ENCODE measurements around the gene SCAP.
A peak's percentile ranks its signal among the peaks of the same experiment; 100 is the strongest.

Gene SCAP

DNA sequence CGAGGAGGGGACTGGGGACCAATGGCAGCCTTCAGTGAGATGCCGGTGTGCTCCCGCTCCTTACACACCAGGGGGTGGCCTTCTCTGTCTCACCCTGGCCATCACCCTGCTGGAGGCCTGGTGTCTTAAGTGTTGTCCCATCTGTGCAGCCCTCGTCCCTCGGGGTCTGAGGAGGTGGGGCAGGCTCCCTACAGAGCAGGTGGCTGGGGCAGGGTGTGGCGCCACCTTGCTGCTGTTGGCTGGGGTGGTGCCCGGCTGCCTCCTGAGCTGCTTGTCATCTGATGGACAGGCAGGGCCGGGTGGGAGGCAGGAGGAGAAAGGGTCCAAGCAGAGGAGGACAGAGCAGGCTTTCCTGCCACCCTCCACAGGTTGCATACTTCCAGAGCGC, 69.0 kb downstream of the SCAP start:
- no peak for DNase-seq (ENCODE audit: extremely low spot score, insufficient read length, low read depth)
- no peak for FAIRE-seq

DNA sequence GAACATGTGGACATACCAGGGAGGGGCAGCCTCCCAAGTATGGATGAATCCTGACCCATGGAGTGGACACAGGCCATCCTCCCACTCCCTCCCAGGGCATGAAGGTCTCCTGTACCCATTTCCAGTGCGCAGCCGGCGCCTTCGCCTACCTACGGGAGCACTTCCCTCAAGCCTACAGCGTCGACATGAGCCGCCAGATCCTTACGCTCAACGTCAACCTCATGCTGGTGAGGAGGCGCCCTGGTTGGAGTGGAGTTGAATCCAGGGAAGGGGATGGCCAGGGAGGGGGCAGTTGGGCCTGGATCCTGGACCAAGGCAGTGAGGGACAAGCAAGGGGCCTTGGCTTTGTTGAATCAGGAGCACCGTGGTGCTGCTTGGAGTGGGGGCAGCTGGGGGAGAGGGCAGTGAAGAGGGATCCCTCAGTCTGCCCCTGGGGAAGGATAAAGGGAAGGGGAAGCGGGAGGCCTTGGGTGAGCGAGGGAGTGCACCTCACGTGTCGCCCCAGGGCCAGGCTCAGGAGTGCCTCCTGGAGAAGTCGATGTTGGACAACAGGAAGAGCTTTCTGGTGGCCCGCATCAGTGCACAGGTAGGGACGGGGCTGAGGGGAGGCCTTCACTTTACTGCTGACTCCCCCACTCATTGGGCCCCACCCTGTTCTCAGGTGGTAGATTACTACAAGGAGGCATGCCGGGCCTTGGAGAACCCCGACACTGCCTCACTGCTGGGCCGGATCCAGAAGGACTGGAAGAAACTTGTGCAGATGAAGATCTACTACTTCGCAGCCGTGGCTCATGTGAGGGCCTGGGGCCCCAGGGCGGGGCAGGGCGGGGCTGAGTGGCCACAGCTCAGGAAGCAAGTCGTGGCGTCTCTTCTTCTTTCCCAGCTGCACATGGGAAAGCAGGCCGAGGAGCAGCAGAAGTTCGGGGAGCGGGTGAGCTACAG, 69.7 kb downstream of the SCAP start:
- FAIRE-seq (no peak), DNase-seq (ENCODE audit: extremely low spot score, insufficient read length, low read depth) (no peak)

DNA sequence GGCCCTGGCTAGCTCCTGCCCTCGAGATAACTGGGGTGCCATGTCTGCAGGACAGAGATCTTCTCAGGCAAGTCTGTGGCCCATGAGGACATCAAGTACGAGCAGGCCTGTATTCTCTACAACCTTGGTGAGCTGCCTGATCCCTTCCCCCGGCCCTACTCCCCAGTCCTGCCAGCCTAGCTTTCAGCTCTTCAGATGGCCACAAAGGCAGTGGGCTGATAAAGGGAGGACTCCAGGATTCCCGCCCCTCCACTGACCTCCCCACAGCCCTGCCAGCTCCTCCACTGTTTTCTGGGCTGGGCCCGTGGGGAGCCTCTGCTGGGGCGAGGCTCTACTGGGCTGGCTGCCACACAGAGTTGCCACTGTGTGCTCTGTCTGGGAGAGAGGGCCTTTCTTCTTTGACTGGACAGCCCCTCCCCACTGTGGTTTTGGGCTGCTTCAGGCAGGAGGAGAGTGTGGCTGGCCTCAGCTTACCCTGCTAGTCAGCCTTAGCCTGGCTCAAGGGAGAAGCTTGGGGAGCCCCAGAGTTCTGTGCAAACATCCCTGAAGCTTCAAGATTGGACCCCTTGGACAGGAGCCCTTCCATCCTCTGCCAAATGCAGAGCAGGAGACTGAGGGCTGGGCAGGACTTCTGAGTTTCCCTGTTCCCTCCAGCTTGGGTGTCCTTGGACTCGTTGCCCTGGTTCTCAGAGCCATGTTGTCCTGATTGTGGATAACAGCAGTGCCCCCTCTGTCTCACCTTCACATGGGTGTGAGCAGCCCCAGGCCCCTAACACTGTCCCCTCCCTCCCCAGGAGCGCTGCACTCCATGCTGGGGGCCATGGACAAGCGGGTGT, 70.6 kb downstream of the SCAP start:
- DNase-seq (ENCODE audit: extremely low spot score, insufficient read length, low read depth) (no peak), FAIRE-seq (no peak)

DNA sequence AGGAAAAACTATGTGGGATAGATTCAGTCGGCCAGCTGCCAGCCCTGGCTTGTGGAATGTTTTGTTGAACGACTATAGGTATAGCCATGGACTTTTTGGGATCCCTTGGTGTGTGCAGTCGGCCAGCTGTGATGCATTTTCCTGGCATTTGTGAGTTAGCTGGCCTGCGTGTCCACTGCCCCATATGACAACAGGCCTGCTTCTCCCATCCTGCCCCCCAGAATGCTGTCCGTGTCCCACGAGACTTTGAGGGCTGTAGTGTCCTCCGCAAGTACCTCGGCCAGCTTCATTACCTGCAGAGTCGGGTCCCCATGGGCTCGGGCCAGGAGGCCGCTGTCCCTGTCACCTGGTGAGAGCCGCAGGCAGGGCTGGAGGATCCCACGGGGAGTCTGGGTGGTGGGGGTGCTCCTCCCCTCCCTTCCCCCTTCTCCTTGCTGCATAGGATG, 71.3 kb downstream of the SCAP start:
- FAIRE-seq (no peak), DNase-seq (ENCODE audit: extremely low spot score, insufficient read length, low read depth) (no peak)

DNA sequence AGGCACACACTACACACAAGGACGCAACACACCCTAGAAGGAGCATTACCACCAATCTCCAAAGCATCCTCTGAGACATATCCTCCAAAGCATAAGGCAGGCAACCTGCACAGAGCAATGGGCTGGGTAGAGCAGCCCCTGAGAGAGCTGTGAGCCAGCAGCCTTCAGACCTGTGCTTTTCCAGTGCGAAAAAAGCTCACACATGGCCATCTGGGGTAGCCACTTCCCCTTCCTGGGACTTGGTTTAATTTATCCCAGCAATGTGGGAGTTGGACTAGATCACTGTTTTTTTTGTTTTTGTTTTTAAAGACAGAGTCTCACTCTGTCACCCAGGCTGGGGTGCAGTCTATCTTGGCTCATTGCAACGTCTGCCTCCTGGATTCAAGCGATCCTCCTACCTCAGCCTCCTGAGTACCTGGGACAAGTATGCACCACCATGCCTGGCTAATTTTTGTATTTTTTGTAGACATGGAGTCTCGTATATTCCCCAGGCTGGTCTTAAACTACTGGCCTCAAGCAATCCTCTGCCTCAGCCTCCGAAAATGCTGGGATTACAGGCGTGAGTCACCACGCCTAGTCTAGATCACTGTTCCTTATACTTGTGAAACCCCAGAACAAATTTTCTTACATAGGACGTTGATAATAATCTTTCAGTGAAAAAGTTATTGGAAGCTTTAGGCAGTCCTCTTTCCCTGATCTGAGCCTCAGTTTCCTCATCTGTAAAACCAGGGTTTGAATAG, 76.0 kb downstream of the SCAP start:
- FAIRE-seq: no peak
- no peak for DNase-seq (ENCODE audit: extremely low spot score, insufficient read length, low read depth)

DNA sequence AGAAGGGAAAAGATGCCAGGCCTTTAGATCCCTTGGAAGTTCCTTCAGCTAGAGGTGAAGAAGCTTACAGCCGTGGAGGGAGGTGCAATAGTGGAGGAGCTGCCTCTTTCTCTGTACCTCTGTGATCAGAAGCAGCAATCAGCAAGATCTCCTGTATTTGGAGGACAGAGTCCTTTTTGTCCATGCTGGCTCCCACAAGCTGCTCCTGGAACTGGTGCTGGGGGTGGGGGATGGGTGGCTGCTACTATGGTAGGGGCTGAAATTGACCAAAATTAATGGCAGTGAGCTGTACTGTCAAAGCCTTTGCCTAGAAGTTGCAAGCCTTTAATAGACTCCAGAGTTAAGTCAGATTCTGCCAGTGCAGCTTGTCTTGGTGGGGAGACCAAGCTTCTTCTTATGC, 76.7 kb downstream of the SCAP start:
- DNase-seq (ENCODE audit: extremely low spot score, insufficient read length, low read depth) (no peak), FAIRE-seq (no peak)

DNA sequence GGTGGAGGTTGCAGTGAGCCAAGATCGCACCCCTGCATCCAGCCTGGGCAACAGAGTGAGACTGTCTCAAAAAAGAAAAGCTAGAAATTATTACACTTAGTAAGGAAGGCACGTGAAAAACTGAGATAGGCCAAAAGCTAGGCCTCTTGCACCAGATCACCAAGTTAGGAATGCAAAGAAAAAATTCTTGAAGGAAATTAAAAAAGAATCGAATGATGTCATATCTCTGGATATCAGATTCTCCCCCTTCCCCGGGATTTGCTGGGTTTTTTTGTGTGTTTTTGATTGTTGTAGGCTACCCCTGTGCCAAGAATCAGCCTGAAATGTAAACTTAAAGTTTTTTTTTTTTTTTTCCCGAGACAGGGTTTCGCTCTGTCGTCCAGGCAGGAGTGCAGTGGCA, 77.5 kb downstream of the SCAP start:
- no peak for FAIRE-seq
- DNase-seq (ENCODE audit: extremely low spot score, insufficient read length, low read depth): no peak

DNA sequence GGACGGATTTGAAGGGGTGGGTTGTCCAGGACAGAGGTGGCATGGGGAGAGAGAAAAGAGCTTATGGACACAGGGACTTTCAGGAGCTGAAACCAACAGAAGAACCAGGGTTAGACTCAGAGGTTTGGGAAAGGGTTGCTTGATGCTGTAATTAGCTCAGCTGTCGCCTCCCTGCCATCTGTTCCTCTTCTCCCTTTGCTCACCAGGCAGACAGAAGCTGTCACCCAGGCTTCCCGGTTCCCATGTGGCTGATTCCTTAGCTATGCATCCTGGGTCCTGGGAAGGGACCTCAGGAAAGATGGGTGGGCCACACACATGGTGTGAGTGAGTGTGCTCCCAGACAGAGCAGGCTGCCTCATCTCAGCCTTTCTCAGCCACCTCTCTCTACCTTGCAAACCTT, 80.9 kb downstream of the SCAP start:
- DNase-seq (ENCODE audit: extremely low spot score, insufficient read length, low read depth): no peak
- no peak for FAIRE-seq

DNA sequence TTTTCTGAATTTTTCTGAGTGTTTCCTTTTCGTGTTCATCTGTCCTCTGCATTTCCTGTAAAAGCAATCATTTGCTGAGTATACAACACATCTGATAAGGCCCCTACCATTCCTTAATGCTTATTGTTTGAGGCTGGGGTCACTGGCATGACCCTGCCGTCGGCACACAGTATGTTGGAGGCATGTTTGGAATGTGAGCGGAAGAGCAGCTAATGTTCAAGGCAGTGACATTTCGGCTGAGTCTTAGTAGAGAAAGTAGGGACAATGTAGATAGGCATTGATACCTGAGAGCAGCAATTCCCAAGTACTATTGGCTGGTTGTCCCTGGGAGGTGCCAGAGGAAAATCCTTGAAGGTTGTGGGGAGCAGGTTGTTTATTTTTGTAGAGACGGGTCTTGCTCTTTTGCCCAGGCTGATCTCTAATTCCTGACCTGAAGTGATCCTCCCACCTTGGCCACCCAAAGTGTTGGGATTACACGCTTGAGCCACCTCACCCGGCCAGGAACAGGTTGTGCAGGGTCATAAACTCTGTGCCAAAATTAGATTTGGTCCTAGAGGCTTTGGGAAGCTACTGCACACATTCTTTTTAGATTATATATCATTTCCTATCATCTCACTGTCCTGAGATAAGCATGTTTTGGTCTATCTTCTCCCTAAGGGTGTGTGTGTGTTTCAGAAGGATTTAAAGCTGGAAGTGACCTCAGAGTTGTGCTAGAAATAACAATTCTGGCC, 81.4 kb downstream of the SCAP start:
- FAIRE-seq: no peak
- no peak for DNase-seq (ENCODE audit: extremely low spot score, insufficient read length, low read depth)

DNA sequence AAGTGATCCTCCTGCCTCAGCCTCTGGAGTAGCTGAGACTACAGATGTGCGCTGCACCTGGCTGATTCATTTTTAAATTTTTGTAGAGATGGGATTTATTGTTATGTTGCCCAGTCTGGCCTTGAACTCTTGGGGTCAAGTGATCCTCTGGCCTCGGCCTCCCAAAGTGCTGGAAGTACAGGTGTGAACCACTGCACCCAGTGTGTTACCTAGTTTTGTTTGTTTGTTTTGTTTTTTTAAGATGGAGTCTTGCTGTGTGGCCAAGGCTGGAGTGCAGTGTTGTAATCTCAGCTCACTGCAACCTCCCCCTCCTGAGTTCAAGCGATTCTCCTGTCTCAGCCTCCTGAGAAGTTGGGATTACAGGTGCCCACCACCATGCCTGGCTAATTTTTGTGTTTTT, 82.8 kb downstream of the SCAP start:
- no peak for FAIRE-seq
- no peak for DNase-seq (ENCODE audit: extremely low spot score, insufficient read length, low read depth)

DNA sequence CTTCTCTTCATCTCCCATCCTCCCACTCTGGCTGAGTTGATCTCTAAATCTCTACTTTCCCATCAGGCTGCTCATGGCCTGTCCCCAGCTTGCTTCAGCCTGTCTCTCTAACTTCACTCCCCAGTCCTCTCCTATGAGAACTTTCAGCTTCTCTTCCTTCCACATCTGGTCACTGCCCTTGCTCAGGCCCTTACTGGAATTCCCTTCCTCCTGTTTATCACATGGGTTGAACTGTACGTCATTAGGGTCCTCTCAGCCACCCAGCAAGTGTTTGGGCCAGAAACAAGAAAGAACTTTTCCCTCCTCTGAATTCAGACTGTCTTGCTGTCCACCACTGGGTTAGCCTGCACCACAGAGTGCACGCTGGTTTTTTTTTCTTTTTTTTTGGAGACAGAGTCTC, 89.9 kb downstream of the SCAP start:
- DNase-seq (ENCODE audit: extremely low spot score, insufficient read length, low read depth): no peak
- no peak for FAIRE-seq

DNA sequence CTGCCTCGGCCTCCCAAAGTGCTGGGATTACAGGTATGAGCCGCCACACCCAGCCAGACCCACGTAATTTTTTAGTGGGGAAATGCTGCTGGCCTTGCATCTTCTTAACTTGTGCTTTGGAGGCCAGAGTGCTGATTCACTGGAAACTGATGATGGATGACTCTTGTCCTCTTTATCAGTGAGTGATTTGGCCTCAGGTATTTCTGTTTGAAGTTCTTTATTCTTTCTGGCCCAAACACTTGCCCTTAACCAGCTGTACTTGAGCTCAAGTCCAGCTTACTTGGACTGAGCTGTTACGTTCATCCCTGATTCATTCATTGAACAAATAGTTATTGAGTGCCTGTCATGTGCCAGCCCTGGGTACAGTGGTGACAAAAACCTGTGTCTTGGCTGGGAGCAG, 90.7 kb downstream of the SCAP start:
- DNase-seq (ENCODE audit: extremely low spot score, insufficient read length, low read depth): no peak
- no peak for FAIRE-seq

DNA sequence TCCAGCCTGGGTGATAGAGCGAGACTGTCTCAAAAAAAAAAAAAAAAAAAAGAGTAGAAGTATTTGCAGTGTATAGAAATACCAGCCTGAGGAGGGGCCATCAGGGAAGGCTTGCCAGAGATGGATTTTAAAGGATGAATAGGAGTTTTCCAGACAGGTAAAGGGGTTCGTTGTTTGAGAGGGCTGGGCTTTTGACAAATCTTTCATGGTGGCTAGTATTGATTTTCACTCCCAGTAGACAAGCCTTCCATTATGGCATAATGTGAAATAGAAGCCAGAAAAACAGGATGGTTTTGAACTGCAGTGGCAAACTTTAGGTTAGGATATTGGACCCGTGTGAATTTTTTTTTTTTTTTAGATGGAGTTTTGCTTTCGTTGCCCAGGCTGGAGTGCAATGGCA, 91.3 kb downstream of the SCAP start:
- DNase-seq (ENCODE audit: extremely low spot score, insufficient read length, low read depth): no peak
- no peak for FAIRE-seq

DNA sequence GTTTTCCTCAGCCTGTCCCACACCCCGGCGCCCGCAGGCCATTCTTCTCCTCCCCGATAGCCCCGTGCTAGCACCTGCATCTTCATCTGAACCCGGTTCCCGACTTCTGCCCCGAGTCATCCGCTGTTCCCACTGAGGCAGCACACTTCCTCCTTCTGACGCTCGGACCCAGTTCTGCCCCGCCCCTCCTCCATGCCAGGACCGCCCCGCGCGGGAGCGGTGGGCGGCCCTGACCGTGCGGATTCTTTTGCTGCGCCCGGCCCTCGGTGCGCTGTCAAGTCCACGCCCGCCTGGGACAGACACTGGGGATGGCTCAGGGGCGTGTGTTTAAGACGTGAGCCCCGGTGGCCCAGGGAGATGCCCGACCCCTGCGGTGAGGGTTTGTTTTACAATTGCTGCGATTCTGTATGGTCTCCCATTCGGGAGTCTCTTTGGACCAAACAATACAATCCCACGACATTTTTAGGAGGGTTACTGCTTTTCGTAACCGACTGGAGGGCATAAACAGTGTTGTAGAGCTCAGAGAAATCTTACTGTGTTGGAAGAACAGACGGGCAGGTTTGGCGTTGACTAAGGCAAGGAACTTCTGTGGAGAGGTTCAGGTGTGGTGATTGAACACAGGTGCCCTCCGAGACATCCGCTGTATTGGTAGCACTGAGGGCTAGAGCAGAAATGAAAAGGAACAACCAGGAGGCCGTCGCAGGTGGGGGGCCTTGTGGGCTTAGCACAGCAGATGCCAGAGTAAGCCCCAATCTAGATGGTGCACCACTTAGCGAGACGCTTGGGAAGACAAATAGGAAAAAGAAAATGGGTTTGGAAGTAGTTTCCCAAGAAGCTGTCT, 94.2 kb downstream of the SCAP start:
- FAIRE-seq (peak; percentile 88), DNase-seq (ENCODE audit: extremely low spot score, insufficient read length, low read depth) (peak; percentile 78)

DNA sequence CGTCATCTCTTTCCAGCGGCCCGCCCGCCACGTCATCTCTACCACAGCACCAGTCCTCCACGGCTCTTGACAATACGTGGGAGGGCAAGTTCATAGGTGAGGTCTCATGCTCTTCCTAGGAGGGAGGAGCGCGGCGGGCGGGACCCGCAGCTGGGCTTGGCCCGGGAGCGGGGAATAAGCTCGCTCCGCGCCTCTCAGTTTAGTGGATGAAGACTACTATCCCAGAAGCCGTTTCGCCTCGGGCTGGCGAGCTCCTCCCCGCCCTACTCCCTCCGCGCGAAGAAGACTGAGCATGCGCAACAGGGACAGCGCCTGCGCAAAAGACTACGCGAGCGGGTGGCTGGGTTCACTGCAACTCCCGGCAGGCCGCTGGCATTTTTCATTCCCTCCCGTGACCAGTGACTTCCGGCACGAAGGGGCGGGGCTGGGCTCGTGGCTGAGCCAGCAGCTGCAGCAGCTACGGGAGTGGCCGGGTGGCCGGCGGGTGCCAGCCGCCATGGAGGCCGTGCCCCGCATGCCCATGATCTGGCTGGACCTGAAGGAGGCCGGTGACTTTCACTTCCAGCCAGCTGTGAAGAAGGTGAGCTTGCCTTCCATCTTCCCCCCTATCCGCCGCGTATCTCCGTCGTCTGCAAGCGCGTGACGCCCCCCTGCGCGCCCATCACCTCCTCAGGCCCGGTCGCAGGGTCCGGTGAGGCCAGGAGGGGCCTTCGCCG, 95.0 kb downstream of the SCAP start, which contains the start of gene PTPN23:
TSS of gene PTPN23 (plus strand) at position 421 of the 716 bp plus-strand sequence. CDS start at position 497, 76 bp downstream.
- peak; percentile 96 for FAIRE-seq
- peak; percentile 97 for DNase-seq (ENCODE audit: extremely low spot score, insufficient read length, low read depth)

DNA sequence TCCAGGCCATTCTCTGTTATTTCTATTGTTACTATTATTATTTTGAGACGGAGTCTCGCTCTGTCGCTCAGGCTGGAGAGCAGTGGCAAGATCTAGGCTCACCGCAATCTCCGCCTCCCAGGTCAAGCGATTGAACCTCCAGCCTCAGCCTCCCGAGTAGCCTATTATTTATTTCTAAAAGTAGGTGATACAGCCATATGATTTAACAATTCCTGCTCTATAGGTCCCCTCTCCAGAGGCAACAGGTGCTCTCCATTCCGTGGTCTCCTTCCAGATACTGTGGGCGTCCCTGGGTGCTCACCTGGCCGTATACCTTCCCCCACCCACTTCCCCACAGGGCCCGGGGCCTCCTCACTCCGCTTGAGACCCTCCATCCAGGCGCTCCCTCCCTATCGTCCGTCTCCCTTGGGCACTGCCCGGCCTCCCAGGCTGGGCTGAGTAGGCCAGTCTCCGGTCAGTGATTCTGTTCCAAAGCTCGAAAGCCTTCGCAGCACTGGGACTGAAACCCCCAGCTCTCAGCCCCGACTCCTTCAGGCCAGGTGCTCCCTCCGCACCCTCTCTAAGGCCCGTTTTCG, 95.6 kb downstream of the SCAP start:
- FAIRE-seq (peak; percentile 45), DNase-seq (ENCODE audit: extremely low spot score, insufficient read length, low read depth) (no peak)

DNA sequence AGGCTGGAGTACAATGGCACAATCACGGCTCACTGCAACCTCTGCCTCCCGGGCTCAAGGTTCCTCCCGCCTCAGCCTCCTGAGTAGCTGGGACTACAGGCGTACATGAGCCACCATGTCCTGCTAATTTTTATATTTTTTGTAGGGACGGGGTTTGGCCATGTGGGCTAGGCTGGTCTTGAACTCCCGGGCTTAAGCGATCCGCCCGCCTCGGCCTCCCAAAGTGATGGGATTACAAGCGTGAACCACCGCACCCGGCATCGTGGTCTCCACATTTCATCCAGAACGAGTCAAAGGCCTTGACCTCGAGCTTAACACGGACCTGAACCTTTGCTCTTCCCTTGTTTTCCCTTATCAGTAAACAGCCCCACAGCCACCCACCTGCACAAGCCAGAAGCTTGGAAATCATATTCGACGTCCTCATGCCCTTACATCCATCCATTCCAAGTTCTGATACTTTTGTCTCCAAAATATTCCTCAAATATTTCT, 96.3 kb downstream of the SCAP start:
- no peak for DNase-seq (ENCODE audit: extremely low spot score, insufficient read length, low read depth)
- FAIRE-seq: no peak

DNA sequence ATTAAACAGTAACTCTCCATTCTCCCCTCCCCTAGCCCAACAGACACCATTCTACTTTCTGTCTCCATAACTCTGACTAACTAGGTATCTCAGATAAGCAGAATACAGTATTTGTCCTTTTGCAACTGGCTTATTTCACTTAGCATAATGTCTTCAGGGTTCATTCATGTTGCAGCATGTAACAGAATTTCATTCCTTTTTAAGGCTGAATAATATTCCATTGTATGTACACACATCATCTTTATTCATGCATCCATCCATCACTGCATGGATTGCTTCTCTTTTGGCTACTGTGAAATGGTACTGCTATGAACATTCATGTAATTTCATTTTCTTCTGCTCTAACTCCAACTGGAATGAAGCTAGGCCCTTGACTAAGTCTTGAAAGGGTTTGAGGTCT, 96.9 kb downstream of the SCAP start:
- FAIRE-seq (no peak), DNase-seq (ENCODE audit: extremely low spot score, insufficient read length, low read depth) (no peak)
